Measurements from ENCODE around the gene SYT5.

SYT5 gene

DNA sequence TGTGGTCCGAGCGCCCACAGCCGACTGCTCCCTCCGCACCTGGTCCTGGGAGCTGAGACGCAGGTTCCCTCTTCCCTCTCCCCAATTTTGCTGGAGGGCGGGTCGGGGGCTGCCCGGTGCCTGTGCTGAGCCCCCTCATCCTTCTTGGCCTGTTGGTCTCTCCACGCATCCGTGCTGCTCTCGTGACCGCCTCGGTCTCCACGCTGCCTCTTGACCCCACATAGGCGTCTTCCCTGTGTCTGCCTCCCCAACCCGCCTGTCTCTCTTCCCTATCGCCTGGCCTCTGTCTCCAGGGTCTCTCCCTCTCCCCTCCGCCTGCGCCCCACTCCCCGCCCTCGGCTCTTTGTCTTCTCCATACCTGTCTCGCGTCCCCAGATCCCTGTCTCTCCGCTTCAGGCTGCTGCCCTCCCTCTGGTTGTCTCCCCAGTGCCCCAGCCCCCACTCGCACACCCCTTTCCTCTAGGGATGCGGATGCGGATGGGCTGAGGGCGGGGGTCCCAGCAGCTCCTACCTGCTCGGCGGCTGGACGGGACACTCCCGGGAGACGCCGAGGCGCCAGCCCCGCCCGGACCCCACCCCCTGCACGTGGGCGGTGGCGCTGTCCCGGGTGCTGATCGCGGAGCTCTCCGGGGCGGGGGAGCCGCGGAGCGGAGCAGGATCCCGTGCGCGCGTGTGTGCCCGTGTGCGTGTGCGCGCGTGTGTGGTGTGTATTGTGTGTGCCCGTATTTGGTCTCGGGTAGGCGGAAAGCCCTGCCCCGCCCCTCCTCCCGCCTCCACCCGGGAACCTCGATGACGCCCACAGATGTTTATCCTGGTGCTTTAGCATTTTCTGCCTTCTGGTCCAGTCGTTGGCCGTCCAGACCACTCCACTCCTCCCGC, at the start of gene SYT5:
Gene SYT5 (minus strand): TSS at position 684 of the 879 bp plus-strand sequence. CDS start 1,248 bp downstream, outside the sequence.
- DNase-seq (ENCODE audit: low spot score), result peak; percentile 72

- DNase-seq (ENCODE audit: low spot score), result no peak
Observed at GRCh38 chr19:55229789-55230182, 49.7 kb upstream of the SYT5 start.

DNA sequence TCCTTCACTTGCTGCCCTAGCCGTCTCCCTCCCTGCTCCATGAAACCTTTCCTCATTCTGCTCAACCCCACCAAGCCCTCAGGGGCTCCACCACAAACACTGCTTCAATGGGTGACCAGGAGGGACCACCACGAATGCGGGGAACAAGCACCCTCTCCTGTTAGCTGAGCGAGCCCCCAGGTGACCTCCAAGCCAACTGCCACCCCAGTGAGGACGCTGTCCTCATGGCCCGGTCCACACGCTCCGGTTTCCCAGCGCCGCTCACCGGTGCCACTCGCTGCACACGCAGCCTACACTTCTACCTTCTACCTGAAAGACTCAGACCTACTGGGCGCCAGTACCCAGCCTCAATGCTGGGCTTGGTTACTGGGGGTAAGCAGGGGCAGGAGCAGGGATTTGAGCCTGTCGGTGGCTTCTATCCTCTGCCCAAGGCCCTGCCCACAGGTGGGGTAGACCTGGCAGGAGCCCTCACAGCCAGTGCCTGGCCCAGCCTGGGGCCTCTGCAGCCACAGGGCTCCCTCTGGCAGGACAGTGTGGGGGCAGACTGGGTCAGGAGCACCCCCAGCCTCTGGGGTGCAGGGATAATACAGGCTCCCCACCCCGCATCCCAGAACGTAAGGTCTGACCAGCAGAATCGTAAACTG, 49.2 kb upstream of the SYT5 start:
- DNase-seq (ENCODE audit: low spot score), result no peak

DNA sequence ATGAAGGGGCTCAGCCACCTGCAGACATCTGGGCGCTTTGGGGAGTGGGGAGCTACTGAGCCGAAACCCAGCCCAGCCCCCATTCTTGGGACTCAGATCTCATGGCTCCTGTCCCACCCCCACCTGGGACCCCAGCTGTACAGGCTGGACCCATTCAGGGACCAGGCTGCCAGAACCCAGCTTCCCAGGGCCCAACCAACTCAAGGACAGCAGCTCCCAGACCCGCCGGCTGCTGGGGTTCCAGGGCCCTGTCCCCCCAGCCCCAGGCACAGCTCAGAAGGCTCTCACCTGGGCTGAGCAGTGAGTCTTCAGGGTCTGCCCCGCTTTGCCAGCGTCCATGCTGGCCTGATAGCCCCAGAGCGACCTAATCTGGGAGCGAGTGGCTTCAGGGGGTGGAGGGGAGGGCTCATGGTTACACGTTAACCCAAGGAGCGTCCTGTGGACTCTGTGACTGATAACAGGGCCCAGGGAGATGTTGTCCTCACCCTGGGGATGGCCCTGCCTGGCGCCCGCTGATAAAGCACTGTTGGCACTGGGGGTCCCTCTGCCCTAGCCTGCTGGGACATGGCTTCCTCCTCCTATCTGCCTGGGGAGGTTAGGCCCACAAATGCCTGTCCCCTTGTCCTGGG, 48.4 kb upstream of the SYT5 start, which contains the start of gene TMEM86B:
Gene TMEM86B (minus strand): TSS at position 361 of the 629 bp plus-strand sequence. CDS start 22 bp downstream, at position 339.
- no peak for DNase-seq (ENCODE audit: low spot score)

DNA sequence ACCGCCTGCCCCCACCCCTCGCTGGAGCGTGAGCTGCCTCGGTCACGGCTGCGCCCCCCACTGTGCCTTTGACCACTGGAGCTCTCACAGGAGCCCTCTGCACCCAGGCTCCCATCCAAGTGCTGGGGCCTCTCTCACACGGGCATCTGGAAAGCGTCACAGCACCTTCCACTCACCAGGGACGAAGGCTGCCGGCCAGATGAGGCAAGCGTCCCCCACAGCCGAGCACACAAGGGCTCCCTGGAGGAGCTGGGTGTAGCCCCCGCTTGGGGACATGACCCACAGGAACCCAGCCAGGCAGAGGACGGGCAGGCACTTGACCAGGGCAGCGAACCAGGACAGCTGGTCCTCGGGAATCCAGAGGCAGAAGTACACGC, 47.9 kb upstream of the SYT5 start:
- no peak for DNase-seq (ENCODE audit: low spot score)

- no peak for DNase-seq (ENCODE audit: low spot score)
Observed at GRCh38 chr19:55227241-55228014, 47.3 kb upstream of the SYT5 start.

DNA sequence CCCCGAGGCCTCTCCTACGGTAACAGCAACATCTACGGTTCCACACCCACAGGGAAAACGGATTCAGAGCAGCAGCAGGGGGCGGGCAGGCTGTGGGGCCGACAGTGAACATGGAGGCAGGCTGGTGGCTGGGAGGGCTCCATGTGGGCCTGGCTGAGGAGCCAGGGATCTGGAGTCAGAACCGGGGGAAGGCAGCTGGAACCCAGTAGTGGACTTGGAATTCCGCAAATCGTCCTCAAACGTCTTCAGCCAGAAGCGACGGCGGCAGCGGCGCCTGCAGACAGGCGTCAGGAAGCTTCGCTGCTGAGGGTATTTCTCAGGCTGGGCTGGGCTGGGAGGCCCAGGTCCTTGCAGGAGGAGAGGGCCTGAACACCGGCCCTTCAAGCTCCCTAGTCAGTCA, 46.7 kb upstream of the SYT5 start:
- DNase-seq (ENCODE audit: low spot score), result no peak

GRCh38 chr19:55226273-55226672, 46.2 kb upstream of the SYT5 start:
- no peak for DNase-seq (ENCODE audit: low spot score)

DNA sequence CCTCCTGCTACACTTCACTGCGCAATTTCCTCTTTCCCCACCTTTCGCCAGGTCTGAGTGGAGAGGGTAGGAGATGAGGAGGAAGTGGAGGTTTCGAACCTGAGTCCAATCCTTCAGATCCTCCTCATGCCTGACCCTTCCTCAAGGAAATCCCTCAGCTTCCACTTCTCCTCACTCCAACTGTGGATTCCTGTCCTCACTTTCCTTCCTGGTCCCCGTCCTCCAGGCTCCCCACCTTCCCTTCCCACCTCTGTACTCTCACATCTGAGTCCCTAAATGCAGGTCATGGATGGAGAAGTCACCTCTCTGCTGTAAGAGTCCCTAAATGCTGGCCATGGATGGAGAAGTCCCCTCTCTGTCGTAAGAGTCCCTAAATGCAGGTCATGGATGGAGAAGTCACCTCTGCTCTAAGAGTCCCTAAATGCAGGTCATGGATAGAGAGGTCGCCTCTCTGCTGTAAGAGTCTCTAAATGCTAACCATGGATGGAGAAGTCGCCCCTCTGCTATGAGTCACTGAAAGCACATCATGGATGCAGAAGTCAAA, 45.4 kb upstream of the SYT5 start:
- DNase-seq (ENCODE audit: low spot score), result no peak

DNA sequence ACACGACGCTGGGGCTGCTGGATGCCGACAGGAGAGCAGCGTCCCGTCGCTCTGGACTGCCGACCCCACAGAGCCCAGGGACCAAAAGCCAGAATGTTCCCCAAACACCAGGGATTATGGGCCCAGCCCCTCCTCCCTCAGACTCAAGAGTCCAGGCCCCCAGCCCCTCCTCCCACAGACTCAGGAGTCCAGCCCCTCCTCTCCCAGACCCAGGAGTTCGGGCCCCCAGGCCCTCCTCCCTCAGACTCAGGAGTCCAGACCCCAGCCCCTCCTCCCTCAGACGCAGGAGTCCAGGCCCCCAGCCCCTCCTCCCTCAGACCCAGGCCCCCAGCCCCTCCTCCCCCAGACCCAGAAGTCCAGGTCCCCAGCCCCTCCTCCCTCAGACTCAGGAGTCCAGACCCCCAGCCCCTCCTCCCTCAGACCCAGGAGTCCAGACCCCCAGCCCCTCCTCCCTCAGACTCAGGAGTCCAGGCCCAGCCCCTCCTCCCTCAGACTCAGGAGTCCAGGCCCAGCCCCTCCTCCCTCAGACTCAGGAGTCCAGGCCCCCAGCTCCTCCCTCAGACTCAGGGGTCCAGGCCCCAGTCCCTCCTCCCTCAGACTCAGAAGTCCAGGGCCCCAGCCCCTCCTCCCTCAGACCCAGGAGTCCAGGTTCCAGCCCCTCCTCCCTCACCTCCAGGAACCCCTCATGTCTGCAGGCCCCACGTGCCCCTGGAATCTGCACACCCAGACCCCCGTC, 44.8 kb upstream of the SYT5 start:
- DNase-seq (ENCODE audit: low spot score), result peak; percentile 41

- DNase-seq (ENCODE audit: low spot score), result peak; percentile 49
Observed at GRCh38 chr19:55224038-55224665, 44.1 kb upstream of the SYT5 start.

DNA sequence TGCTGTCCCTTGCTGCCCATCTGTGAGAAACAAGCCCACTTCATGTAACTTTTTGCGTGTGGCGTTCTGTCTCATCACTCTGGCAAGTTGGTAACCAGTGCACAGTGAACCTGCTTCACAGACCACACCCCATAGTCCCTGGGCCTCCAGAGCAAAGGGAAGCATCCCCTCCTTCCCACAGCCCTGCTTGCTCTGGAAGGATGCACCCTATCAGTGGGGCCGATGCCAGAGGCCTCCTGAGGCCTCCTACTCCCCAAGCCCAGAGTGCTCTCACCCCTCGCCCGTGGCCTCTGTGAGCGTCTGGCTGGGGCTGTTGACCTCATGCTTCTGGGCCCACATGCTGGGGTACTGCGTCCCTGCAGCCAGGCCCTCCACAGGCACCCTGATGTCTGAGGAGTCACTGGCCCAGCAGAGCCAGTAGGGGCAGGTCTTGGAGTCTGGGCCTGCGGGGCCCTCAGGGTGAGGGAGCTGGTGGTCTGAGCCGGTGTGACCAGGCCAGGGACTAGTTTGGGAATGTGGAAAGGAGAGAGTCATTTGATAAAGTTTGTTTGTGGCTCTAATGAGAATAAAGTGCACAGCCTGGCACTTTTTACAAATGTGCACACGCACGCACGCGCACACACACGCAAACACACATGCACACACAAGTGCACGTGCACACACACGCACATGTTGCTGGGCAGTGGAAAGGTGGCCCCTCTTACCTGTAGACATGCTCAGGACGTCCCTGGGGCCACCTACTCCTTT, 43.4 kb upstream of the SYT5 start:
- peak; percentile 43 for DNase-seq (ENCODE audit: low spot score)

GRCh38 chr19:55220525-55220924, 40.4 kb upstream of the SYT5 start:
- no peak for DNase-seq (ENCODE audit: low spot score)

GRCh38 chr19:55216461-55217198, 36.5 kb upstream of the SYT5 start:
- peak; percentile 92 for DNase-seq (ENCODE audit: low spot score)

GRCh38 chr19:55213547-55213946, 33.5 kb upstream of the SYT5 start:
- DNase-seq (ENCODE audit: low spot score), result no peak

DNA sequence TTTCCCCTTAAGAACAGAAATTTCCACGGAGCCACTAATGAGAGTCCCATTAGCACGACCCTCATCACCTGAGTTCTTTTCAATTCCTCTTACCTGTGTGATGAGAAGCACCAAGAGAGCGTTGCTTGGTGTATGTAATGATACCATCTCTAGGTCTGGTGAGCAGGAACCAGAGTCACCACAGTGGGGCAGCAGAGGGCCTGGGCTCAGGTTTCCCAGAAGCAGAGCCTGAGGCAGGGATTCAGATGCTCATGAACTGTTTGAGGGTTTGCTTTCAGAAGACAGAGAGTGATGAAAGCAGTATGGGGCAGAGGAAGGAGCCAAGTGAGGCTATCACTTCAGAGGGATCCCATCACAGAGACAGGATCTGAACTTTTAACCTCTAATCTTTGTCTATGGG, 32.4 kb upstream of the SYT5 start:
- DNase-seq (ENCODE audit: low spot score), result no peak

DNA sequence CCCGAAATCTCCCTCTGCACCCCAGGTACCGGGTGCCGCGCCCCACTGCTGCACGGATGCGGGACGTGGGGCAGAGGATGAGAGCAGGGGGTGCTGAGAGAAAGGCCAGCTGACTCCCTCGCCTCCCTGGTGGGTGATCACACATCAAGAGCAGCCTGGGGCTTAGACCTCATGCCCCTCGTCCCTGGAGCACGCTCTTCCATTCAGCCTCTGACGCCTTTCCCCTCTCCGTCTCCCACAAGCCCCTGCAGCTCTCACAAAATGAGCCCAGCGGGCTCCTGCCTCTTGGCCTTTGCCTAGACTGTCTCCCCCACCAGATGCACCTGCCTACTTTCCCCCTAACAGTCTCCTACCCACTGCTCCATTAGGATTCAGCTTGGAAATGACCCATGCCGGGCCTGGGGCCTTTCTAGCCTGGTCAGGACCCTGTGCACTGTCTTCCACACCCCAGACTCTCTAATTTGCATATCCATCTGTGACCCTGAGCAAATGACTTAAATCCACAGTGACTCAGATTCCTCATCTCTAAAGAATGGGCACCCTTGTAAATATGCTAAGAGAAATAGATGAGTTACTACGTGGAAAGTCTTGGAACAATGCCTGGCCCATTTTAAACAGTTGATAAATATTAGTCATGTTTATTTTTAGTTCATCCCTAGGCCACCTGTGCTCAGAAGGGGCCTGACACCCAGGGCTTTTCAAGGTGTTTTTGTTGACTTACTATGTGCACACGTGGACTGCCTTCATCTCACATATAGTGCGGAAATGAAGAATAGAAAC, 29.8 kb upstream of the SYT5 start:
- DNase-seq (ENCODE audit: low spot score), result no peak

All from D341Med (cell line).